HepG2 (cell line): ENCODE measurements around the gene DDX24. TPM values are rescaled to one million over a fixed set of nuclear protein-coding genes. Genes with fewer than 3 reads are reported as not detected.

Experiments used
- ARID2 ChIP-seq: sonication (generic); formaldehyde crosslinking; IDR thresholded peaks from 2 replicates; pipeline ENCODE4 v1.8.1; 2022; ENCODE audit warnings: mild to moderate bottlenecking, missing genetic modification reagents, borderline replicate concordance
- ARID5B ChIP-seq: IDR thresholded peaks from 2 replicates; pipeline ENCODE4 v1.4.0; 2020; ENCODE audit warnings: mild to moderate bottlenecking, missing genetic modification reagents
- ASH2L ChIP-seq: fragments of 300-600, 200-600 bp; sonication (generic); IDR thresholded peaks from 2 replicates; pipeline ENCODE4 v1.7.0; 2017; ENCODE audit warnings: low read depth, mild to moderate bottlenecking, moderate library complexity, mixed read lengths, low read length; ENCODE audit not compliant: insufficient read length
- CREB1 ChIP-seq, 2 experiments: fragments of 450-650 bp in 1 of 2; IDR thresholded peaks; 2 replicates each; pipeline ENCODE4 v1.6.1; 2016 to 2017; ENCODE audit warnings: control low read depth in 1 of 2, mild to moderate bottlenecking in 1 of 2, missing compliant biosample characterization in 1 of 2, missing genetic modification characterization in 1 of 2
- CREM ChIP-seq, 2 experiments: sonication (generic) in 1 of 2; formaldehyde crosslinking in 1 of 2; IDR thresholded peaks; 2 replicates each; pipeline versions ENCODE4 v1.4.0 to v1.6.1; 2016 to 2020; ENCODE audit warnings: antibody characterized with exemption in 1 of 2, mild to moderate bottlenecking in 1 of 2, missing genetic modification reagents in 1 of 2
- DBP ChIP-seq: sonication (generic); formaldehyde crosslinking; IDR thresholded peaks from 2 replicates; pipeline ENCODE4 v1.4.0; 2020; ENCODE audit warnings: missing genetic modification reagents; ENCODE audit errors: not compliant biosample characterization
- ELF1 ChIP-seq: sonication (generic); formaldehyde crosslinking; IDR thresholded peaks from 2 replicates; pipeline ENCODE4 v1.4.0; 2020; ENCODE audit warnings: missing genetic modification reagents
- HOXA5 ChIP-seq: sonication (generic); formaldehyde crosslinking; IDR thresholded peaks from 2 replicates; pipeline ENCODE4 v1.4.0; 2020; ENCODE audit warnings: missing genetic modification reagents
- IKZF1 ChIP-seq: fragments of 450-650 bp; IDR thresholded peaks from 2 replicates; pipeline ENCODE4 v1.7.1; 2016
- JDP2 ChIP-seq: sonication (generic); formaldehyde crosslinking; IDR thresholded peaks from 2 replicates; pipeline ENCODE4 v1.8.1; 2022; ENCODE audit warnings: missing genetic modification reagents, borderline replicate concordance
- SNAPC5 ChIP-seq: sonication (generic); formaldehyde crosslinking; IDR thresholded peaks from 2 replicates; pipeline ENCODE4 v1.8.1; 2023; ENCODE audit warnings: mild to moderate bottlenecking, missing genetic modification reagents, borderline replicate concordance
- TIGD3 ChIP-seq: sonication (generic); formaldehyde crosslinking; IDR thresholded peaks from 2 replicates; pipeline ENCODE4 v1.5.1; 2020; ENCODE audit warnings: mild to moderate bottlenecking, missing genetic modification reagents, borderline replicate concordance
- ZNF318 ChIP-seq: sonication (generic); formaldehyde crosslinking; IDR thresholded peaks from 2 replicates; pipeline ENCODE4 v1.4.0; 2020; ENCODE audit warnings: mild to moderate bottlenecking, missing genetic modification reagents
- ZNF790 ChIP-seq: sonication (generic); formaldehyde crosslinking; IDR thresholded peaks from 2 replicates; pipeline ENCODE4 v1.8.0; 2022; ENCODE audit warnings: missing genetic modification reagents, mild to moderate bottlenecking, borderline replicate concordance
- polyA plus RNA-seq, 8 experiments: library from polyadenylated mRNA; depleted of rRNA in 3 of 8; stranded (reverse) in 7 of 8; unstranded in 1 of 8; fragments of >200 nt; fragmentation: Illumina TruSeq in 4 of 8; extraction: Trizol in 4 of 8; gene quantifications; 2 replicates each; pipeline versions ENCODE4 v1.2.1 to v1.2.3, GENCODE V29; 2011 to 2016; ENCODE audit warnings: low read depth in 4 of 8, missing spikeins in 1 of 8, mixed read lengths in 1 of 8; ENCODE audit not compliant: insufficient read depth in 1 of 8
- total RNA-seq, 5 experiments: library from RNA; depleted of rRNA; stranded (reverse); fragments of >200 nt; fragmentation: Illumina TruSeq; extraction: Trizol; gene quantifications; 2 replicates each; pipeline ENCODE4 v1.2.3, GENCODE V29; 2016; ENCODE audit warnings: low read depth in 1 of 5

DDX24 gene
- total and polyA plus RNA-seq, 2 of the 13 experiments (the other 11 are each of a cell fraction or from before 2014, with no cell fraction given) = 67.3 to 149 TPM

GRCh38 chr14:94081386-94081820 lies 401 bp upstream of the DDX24 start (continued):
- TF ChIP-seq TIGD3 (0 out of 2 replicates have a peak, but pooled peaks have one; percentile 29), DBP (no peak), ZNF790 (CRISPR knock-in tag) (0 out of 2 replicates have a peak, but pooled peaks have one; percentile 61), JDP2 (CRISPR knock-in tag) (no peak), CREM (IDR thresholded peaks at IDR 0.05) (0 out of 2 replicates have a peak, but pooled peaks have one; percentile 3), CREM (CRISPR knock-in tag; IDR thresholded peaks at IDR 0.05) (no peak), ELF1 (no peak), ASH2L (peak; percentile 5), ARID5B (CRISPR knock-in tag) (no peak), SNAPC5 (CRISPR knock-in tag) (peak; percentile 47; the same call in 1 of the 2 replicates), IKZF1 (no peak), ZNF318 (CRISPR knock-in tag) (no peak), HOXA5 (no peak), CREB1 (IDR thresholded peaks at IDR 0.05) (no peak), CREB1 (CRISPR knock-in tag; IDR thresholded peaks at IDR 0.05) (no peak), ARID2 (CRISPR knock-in tag) (peak; percentile 84; the same call in 1 of the 2 replicates)
